HepG2 (cell line): ENCODE data around the gene IL1RAPL1. TPM values are rescaled to one million over a fixed set of nuclear protein-coding genes. Genes with fewer than 3 reads are reported as not detected.

ENCODE experiments used
- ATAC-seq: fragments of 200-7000 bp; cut with Tn5 transposase; 3 replicates; pipeline ENCODE4 v1.9.1; 2020; ENCODE audit warnings: mild to moderate bottlenecking, moderate library complexity
- BruUV-seq: library from RNA; stranded (reverse); fragments of 400-500 nt; replicated peaks from 2 replicates; lab custom pipeline; 2021; lab: Mats Ljungman, UMichigan
- CTCF ChIA-PET: fragments of 300-600 bp; formaldehyde crosslinking; extraction: SDS; loops from one replicate; lab custom pipeline; 2021; ENCODE audit warnings: low total read pairs, inconsistent platforms, low intra/inter-chr PET ratio; lab: Yijun Ruan, JAX
- POLR2A ChIA-PET: fragments of 350-600 bp; sonication (Branson Sonifier 250); formaldehyde crosslinking; loops from one replicate; lab custom pipeline; 2020; ENCODE audit warnings: antibody characterized with exemption, inconsistent platforms; lab: Yijun Ruan, JAX
- DNase-seq: peaks from one replicate; pipeline ENCODE4 v3.0.0-alpha.2; 2015; ENCODE audit warnings: low spot score
- FAIRE-seq: peaks from 3 replicates; lab custom pipeline; 2011; peaks lifted over from hg19 to GRCh38; lab: Jason Lieb, UNC
- H2AFZ ChIP-seq: one replicate; pipeline ENCODE4 v1.6.1; 2011; ENCODE audit warnings: low read length, inconsistent platforms
- H3K27ac ChIP-seq: fragments of 300-600 bp; 3 replicates; pipeline ENCODE4 v1.8.0; 2011; ENCODE audit warnings: mixed run types, mild to moderate bottlenecking, mixed read lengths, low read length, inconsistent platforms; ENCODE audit not compliant: insufficient read depth; ENCODE audit errors: extremely low read length
- H3K27me3 ChIP-seq, 2 experiments: fragments of 200-600 bp in 1 of 2; 2 replicates in 1 of 2; 3 replicates in 1 of 2; pipeline versions ENCODE4 v1.6.0 to v1.8.0; 2011; ENCODE audit warnings: low read length in 2 of 2, mild to moderate bottlenecking in 2 of 2, moderate library complexity in 2 of 2, inconsistent platforms in 1 of 2; ENCODE audit not compliant: insufficient read depth in 2 of 2, control insufficient read depth in 1 of 2
- H3K36me3 ChIP-seq, 2 experiments: fragments of 200-600 bp in 1 of 2; replicated peaks in 1 of 2; 2 replicates in 1 of 2; 3 replicates in 1 of 2; pipeline versions ENCODE4 v1.5.1 to v1.8.0; 2011; ENCODE audit warnings: low read length in 2 of 2, inconsistent platforms in 1 of 2; ENCODE audit not compliant: insufficient read depth in 2 of 2, control insufficient read depth in 1 of 2
- H3K4me1 ChIP-seq: 2 replicates; pipeline ENCODE4 v1.5.1; 2012; ENCODE audit warnings: low read length, inconsistent platforms; ENCODE audit not compliant: insufficient read depth
- H3K4me2 ChIP-seq: 2 replicates; pipeline ENCODE4 v1.6.0; 2011; ENCODE audit warnings: low read depth, low read length, inconsistent platforms
- H3K4me3 ChIP-seq, 3 experiments: fragments of 200-600 bp in 1 of 3; sonication (generic), shearing (Covaris generic) in 1 of 3; replicated peaks in 1 of 3; 2 replicates each; pipeline ENCODE4 v1.5.1; 2011 to 2016; ENCODE audit warnings: low read length in 3 of 3, inconsistent platforms in 2 of 3, low read depth in 2 of 3, mild to moderate bottlenecking in 2 of 3, control low read depth in 1 of 3, mixed read lengths in 1 of 3; ENCODE audit not compliant: insufficient read depth in 1 of 3
- H3K79me2 ChIP-seq: one replicate; pipeline ENCODE4 v1.6.1; 2011; ENCODE audit warnings: low read length, inconsistent platforms; ENCODE audit not compliant: insufficient read depth
- H3K9ac ChIP-seq: 2 replicates; pipeline ENCODE4 v1.6.0; 2011; ENCODE audit warnings: mild to moderate bottlenecking, low read depth, low read length, inconsistent platforms; ENCODE audit not compliant: insufficient read depth
- H3K9me3 ChIP-seq: 2 replicates; pipeline ENCODE4 v1.5.1; 2012; ENCODE audit warnings: mild to moderate bottlenecking, low read length
- H4K20me1 ChIP-seq: 2 replicates; pipeline ENCODE4 v1.6.0; 2011; ENCODE audit warnings: inconsistent platforms, mild to moderate bottlenecking, low read length, moderate library complexity; ENCODE audit not compliant: insufficient read depth
- EED ChIP-seq: sonication (generic); formaldehyde crosslinking; IDR thresholded peaks from 2 replicates; pipeline ENCODE4 v1.5.0; 2020; ENCODE audit warnings: mild to moderate bottlenecking, missing genetic modification reagents
- HNF4A ChIP-seq: sonication (generic); formaldehyde crosslinking; IDR thresholded peaks from 2 replicates; pipeline ENCODE4 v1.4.0; 2020; ENCODE audit warnings: missing genetic modification reagents
- KAT2B ChIP-seq: fragments of 150-350 bp; IDR thresholded peaks from 2 replicates; pipeline ENCODE4 v1.6.1; 2014; ENCODE audit warnings: low read depth, low read length, borderline replicate concordance
- KMT2A ChIP-seq: sonication (generic); formaldehyde crosslinking; IDR thresholded peaks from 2 replicates; pipeline ENCODE4 v1.4.0; 2020; ENCODE audit warnings: missing genetic modification reagents
- NFE2L2 ChIP-seq: fragments of 150-350 bp; IDR thresholded peaks from 2 replicates; pipeline ENCODE4 v1.6.1; 2014; ENCODE audit warnings: low read length
- SNRNP70 ChIP-seq: fragments of 200-400 bp; formaldehyde crosslinking; IDR thresholded peaks from 2 replicates; pipeline ENCODE4 v1.6.1; 2017; ENCODE audit warnings: mild to moderate bottlenecking, low read depth, low read length, moderate library complexity
- SUZ12 ChIP-seq: fragments of 150-350 bp; IDR thresholded peaks from 2 replicates; pipeline ENCODE4 v1.6.1; 2014; ENCODE audit warnings: low read depth, low read length
- TBL1XR1 ChIP-seq: fragments of 150-350 bp; IDR thresholded peaks from 2 replicates; pipeline ENCODE4 v1.6.1; 2014; ENCODE audit warnings: borderline replicate concordance, low read length; ENCODE audit not compliant: partially characterized antibody
- THRA ChIP-seq: sonication (generic); formaldehyde crosslinking; IDR thresholded peaks from 2 replicates; pipeline ENCODE4 v1.4.0; 2020; ENCODE audit warnings: missing genetic modification reagents, borderline replicate concordance
- ZFP1 ChIP-seq: IDR thresholded peaks from 2 replicates; pipeline ENCODE4 v1.6.1; 2016
- ZNF10 ChIP-seq: sonication (generic); formaldehyde crosslinking; IDR thresholded peaks from 2 replicates; pipeline ENCODE4 v1.4.0; 2020; ENCODE audit warnings: mild to moderate bottlenecking, low read depth, missing genetic modification reagents, borderline replicate concordance
- ZNF34 ChIP-seq: sonication (generic); formaldehyde crosslinking; IDR thresholded peaks from 2 replicates; pipeline ENCODE4 v1.4.0; 2020; ENCODE audit warnings: mild to moderate bottlenecking, missing genetic modification reagents, borderline replicate concordance
- ZNF660 ChIP-seq: sonication (generic); formaldehyde crosslinking; IDR thresholded peaks from 2 replicates; pipeline ENCODE4 v1.5.1; 2020; ENCODE audit warnings: mild to moderate bottlenecking, low read depth, missing genetic modification reagents, borderline replicate concordance
- ZNF746 ChIP-seq: sonication (generic); formaldehyde crosslinking; IDR thresholded peaks from 2 replicates; pipeline ENCODE4 v1.8.0; 2022; ENCODE audit warnings: mild to moderate bottlenecking, missing genetic modification reagents
- ZNF850 ChIP-seq: sonication (generic); formaldehyde crosslinking; conservative IDR thresholded peaks from 2 replicates; pipeline ENCODE4 v1.9.0; 2021; ENCODE audit warnings: mild to moderate bottlenecking, missing genetic modification reagents
- WGBS: methylation state at CpG from one replicate; pipeline ENCODE4 v1.1.6; 2017; ENCODE audit warnings: low lambda C conversion rate; 5-methylcytosine and 5-hydroxymethylcytosine counted together
- in situ Hi-C: cut with HindIII; loops from 2 replicates; pipeline ENCODE4 v1.10.0; 2017; ENCODE audit warnings: low pct_unique_long_range_greater_than_20kb; ENCODE audit not compliant: extremely low pct_ligation_motif_present
- intact Hi-C: fragments of 100-400 bp; cut with micrococcal nuclease; formaldehyde crosslinking; loops from one replicate; pipeline ENCODE4 v1.10.0; 2022; ENCODE audit not compliant: unreplicated experiment
- polyA plus RNA-seq, 8 experiments: library from polyadenylated mRNA; depleted of rRNA in 3 of 8; stranded (reverse) in 7 of 8; unstranded in 1 of 8; fragments of >200 nt; fragmentation: Illumina TruSeq in 4 of 8; extraction: Trizol in 4 of 8; gene quantifications; 2 replicates each; pipeline versions ENCODE4 v1.2.1 to v1.2.3, GENCODE V29; 2011 to 2016; ENCODE audit warnings: low read depth in 4 of 8, missing spikeins in 1 of 8, mixed read lengths in 1 of 8; ENCODE audit not compliant: insufficient read depth in 1 of 8
- total RNA-seq, 5 experiments: library from RNA; depleted of rRNA; stranded (reverse); fragments of >200 nt; fragmentation: Illumina TruSeq; extraction: Trizol; gene quantifications; 2 replicates each; pipeline ENCODE4 v1.2.3, GENCODE V29; 2016; ENCODE audit warnings: low read depth in 1 of 5
- TF ChIP-seq, protein P1 (sequence below): sonication (generic); formaldehyde crosslinking; IDR thresholded peaks from 2 replicates; pipeline ENCODE4 v1.4.0; 2020; ENCODE audit warnings: missing genetic modification reagents

The IL1RAPL1 gene
- total and polyA plus RNA-seq, 2 of the 13 experiments (the other 11 are each of a cell fraction or from before 2014, with no cell fraction given): 0.04 TPM; not detected in 1

DNA sequence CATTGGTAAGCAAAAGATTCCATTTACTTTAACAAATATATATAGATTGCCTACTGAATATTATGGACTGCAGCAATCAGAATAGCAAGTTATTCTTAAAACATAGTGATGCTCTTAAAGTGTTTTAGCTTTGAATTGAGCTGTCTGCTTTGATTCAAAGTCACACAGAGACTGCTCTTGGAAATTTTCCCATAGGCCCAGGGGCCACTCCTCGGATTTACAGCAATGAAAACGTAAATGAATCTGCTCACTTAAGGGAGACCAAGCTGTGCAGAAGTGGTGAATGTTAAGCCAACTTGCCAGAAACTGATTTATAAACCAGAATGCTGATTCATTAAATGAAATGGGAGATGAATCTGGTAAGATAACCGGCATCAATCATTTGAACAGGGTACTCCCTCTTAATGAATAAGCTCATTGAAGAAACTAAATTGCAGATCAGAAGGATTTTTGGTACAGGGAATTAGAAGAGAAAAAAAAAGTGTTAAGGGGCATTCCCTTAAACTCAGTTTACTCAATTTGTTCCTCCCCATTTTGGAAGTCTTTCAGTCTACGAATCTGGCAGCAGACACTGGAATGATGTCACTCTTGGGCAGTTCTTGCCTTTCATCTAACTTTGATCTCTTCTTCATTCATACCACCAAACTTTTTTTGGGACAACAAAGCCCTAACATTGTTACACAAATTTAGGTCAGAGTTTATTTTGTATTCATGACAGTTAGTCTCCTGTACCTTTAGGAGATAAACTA lies 1264.8 kb downstream of the IL1RAPL1 start:
- Histone ChIP-seq H3K9me3 (no peaks in the 10 kb centered on the region), H3K27me3 (no peaks in the 10 kb centered on the region), H3K36me3 (no peaks in the 10 kb centered on the region), H3K4me3 (no peak overlapping the region), H3K27ac (no peak overlapping the region), H3K4me2 (no peak overlapping the region), H3K4me1 (no peaks in the 10 kb centered on the region), H4K20me1 (no peaks in the 10 kb centered on the region), H2AFZ (no peak overlapping the region), H3K79me2 (no peaks in the 10 kb centered on the region), H3K9ac (no peak overlapping the region)
- in situ Hi-C loops (no loop called here), intact Hi-C loops (no loop called here)
- no peak for FAIRE-seq
- no TSS peak for BruUV-seq
- no peak for ATAC-seq
- TF ChIP-seq ZNF660 (CRISPR knock-in tag) (no peak), ZFP1 (CRISPR knock-in tag) (no peak), KMT2A (CRISPR knock-in tag) (no peak), SNRNP70 (no peak), HNF4A (CRISPR knock-in tag) (no peak), EED (CRISPR knock-in tag) (no peak), NFE2L2 (no peak), KAT2B (no peak), ZNF34 (CRISPR knock-in tag) (no peak), SUZ12 (no peak), THRA (CRISPR knock-in tag) (no peak), ZNF746 (no peak), ZNF10 (CRISPR knock-in tag) (no peak), ZNF850 (CRISPR knock-in tag) (no peak), TBL1XR1 (no peak)
- TF ChIP-seq, protein P1, sequence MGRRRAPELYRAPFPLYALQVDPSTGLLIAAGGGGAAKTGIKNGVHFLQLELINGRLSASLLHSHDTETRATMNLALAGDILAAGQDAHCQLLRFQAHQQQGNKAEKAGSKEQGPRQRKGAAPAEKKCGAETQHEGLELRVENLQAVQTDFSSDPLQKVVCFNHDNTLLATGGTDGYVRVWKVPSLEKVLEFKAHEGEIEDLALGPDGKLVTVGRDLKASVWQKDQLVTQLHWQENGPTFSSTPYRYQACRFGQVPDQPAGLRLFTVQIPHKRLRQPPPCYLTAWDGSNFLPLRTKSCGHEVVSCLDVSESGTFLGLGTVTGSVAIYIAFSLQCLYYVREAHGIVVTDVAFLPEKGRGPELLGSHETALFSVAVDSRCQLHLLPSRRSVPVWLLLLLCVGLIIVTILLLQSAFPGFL (CRISPR knock-in tag): no peak
- ChIA-PET POLR2A (no interaction called here), CTCF (no interaction called here)
- WGBS: 0% methylated on average over 4 of the region's 4 CpGs
- no peak for DNase-seq
